GM21576 (cell line): ENCODE measurements around the gene GRIN2C.

ENCODE experiments used
- ATAC-seq: cut with Tn5 transposase; IDR thresholded peaks from one replicate; pipeline ENCODE4 v1.9.1; 2021; ENCODE audit warnings: mild to moderate bottlenecking, moderate library complexity; ENCODE audit not compliant: unreplicated experiment

Gene GRIN2C

GRCh38 chr17:74864866-74865395, 5.2 kb upstream of the GRIN2C start:
- ATAC-seq: no peak

- no peak for ATAC-seq
These were observed 4.7 kb upstream of the GRIN2C start for GRCh38 chr17:74864297-74864865.

- no peak for ATAC-seq
These were observed 4.0 kb upstream of the GRIN2C start for GRCh38 chr17:74863420-74864296.

- no peak for ATAC-seq
These were observed 3.2 kb upstream of the GRIN2C start for GRCh38 chr17:74862919-74863318.

- ATAC-seq: no peak
These were observed 2.6 kb upstream of the GRIN2C start for GRCh38 chr17:74862108-74862901.

GRCh38 chr17:74861662-74862107, 2.0 kb upstream of the GRIN2C start:
- no peak for ATAC-seq

- no peak for ATAC-seq
These were observed 1.4 kb upstream of the GRIN2C start for GRCh38 chr17:74860872-74861661.

GRCh38 chr17:74860229-74860871, 665 bp upstream of the GRIN2C start:
- ATAC-seq: no peak

- no peak for ATAC-seq
These were observed 820 bp downstream of the GRIN2C start for GRCh38 chr17:74858672-74859458.

- ATAC-seq: no peak
These were observed 2.5 kb downstream of the GRIN2C start for GRCh38 chr17:74857191-74857590.

- ATAC-seq: no peak
These were observed 3.6 kb downstream of the GRIN2C start for GRCh38 chr17:74856112-74856511.

- ATAC-seq: no peak
These were observed 4.4 kb downstream of the GRIN2C start for GRCh38 chr17:74855323-74855722.

- ATAC-seq: no peak
These were observed 4.9 kb downstream of the GRIN2C start for GRCh38 chr17:74854792-74855191.

GRCh38 chr17:74853669-74854068, 6.0 kb downstream of the GRIN2C start:
- ATAC-seq: no peak

- ATAC-seq: no peak
These were observed 6.7 kb downstream of the GRIN2C start for GRCh38 chr17:74853048-74853397.

- no peak for ATAC-seq
These were observed 7.2 kb downstream of the GRIN2C start for GRCh38 chr17:74852237-74853047.

- ATAC-seq: no peak
These were observed 8.0 kb downstream of the GRIN2C start for GRCh38 chr17:74851612-74852236.

- ATAC-seq: no peak
These were observed 8.8 kb downstream of the GRIN2C start for GRCh38 chr17:74850914-74851313.
